GM12874 (cell line): ENCODE measurements around the gene ZBTB8B.

Experiments used
- CTCF ChIP-seq: IDR thresholded peaks from 2 replicates; pipeline ENCODE4 v1.5.1; 2011; ENCODE audit warnings: low read depth, mild to moderate bottlenecking, control low read depth, low read length, moderate library complexity; ENCODE audit not compliant: insufficient read depth

ZBTB8B gene

GRCh38 chr1:32464716-32465577 is at the start of gene ZBTB8B:
Gene ZBTB8B (plus strand): TSS chr1:32465072. CDS start chr1:32470625, 5,553 bp downstream.
- no peak for TF ChIP-seq CTCF

- TF ChIP-seq CTCF = no peak
Measured at GRCh38 chr1:32421775-32422174, 43.1 kb upstream of the ZBTB8B start.

GRCh38 chr1:32426489-32427255 is 38.2 kb upstream of the ZBTB8B start:
- no peak for TF ChIP-seq CTCF

GRCh38 chr1:32427264-32427963 is 37.5 kb upstream of the ZBTB8B start:
- no peak for TF ChIP-seq CTCF

GRCh38 chr1:32431736-32432400 is 33.0 kb upstream of the ZBTB8B start:
- TF ChIP-seq CTCF = no peak

- TF ChIP-seq CTCF = no peak
Measured at GRCh38 chr1:32438136-32438535, 26.7 kb upstream of the ZBTB8B start.
